Measurements from ENCODE around the gene ZNF777.

Gene ZNF777

GRCh38 chr7:149505551-149505950 lies 44.7 kb upstream of the ZNF777 start:
- Histone ChIP-seq H3K9me3 (ENCODE audit: insufficient read depth, low read length) (peaks cover 23% of the 10 kb centered on the region), H3K79me2 (ENCODE audit: insufficient read depth, low read length) (no peaks in the 10 kb centered on the region), H2AFZ (ENCODE audit: low read depth, low read length, severe bottlenecking) (no peak overlapping the region), H3K4me2 (ENCODE audit: low read depth, low read length, poor library complexity, severe bottlenecking) (no peak overlapping the region), H3K27ac (ENCODE audit: low read depth, low read length) (no peak overlapping the region), H3K9me2 (replicated peaks; ENCODE audit: insufficient read depth, low read length) (no peaks in the 10 kb centered on the region), H3F3A (ENCODE audit: insufficient read depth) (no peaks in the 10 kb centered on the region), H3K27me3 (ENCODE audit: low read length) (no peaks in the 10 kb centered on the region), H3K9ac (ENCODE audit: low read length) (no peak overlapping the region), H3K4me3 (ENCODE audit: insufficient read depth, low read length, poor library complexity, severe bottlenecking) (no peak overlapping the region), H4K20me1 (ENCODE audit: low read depth, low read length) (no peaks in the 10 kb centered on the region), H3K36me3 (ENCODE audit: low read length) (no peaks in the 10 kb centered on the region)
- TF ChIP-seq CTCF (IDR thresholded peaks at IDR 0.05; ENCODE audit: insufficient read depth, low read length, poor library complexity, severe bottlenecking) (no peak), EZH2phosphoT487 (conservative IDR thresholded peaks at IDR 0.05; ENCODE audit: low read length) (no peak)

- no peak overlapping the region for H3K4me2 ChIP-seq (ENCODE audit: low read depth, low read length, poor library complexity, severe bottlenecking)
- H2AFZ ChIP-seq (ENCODE audit: low read depth, low read length, severe bottlenecking) = no peak overlapping the region
Observed at GRCh38 chr7:149501651-149502050, 40.8 kb upstream of the ZNF777 start.

GRCh38 chr7:149500910-149501309 lies 40.0 kb upstream of the ZNF777 start:
- H4K20me1 ChIP-seq (ENCODE audit: low read depth, low read length) = no peaks in the 10 kb centered on the region
- H3K36me3 ChIP-seq (ENCODE audit: low read length) = no peaks in the 10 kb centered on the region
- no peak overlapping the region for H3K4me2 ChIP-seq (ENCODE audit: low read depth, low read length, poor library complexity, severe bottlenecking)
- H3K9me3 ChIP-seq (ENCODE audit: insufficient read depth, low read length) = peaks cover 14% of the 10 kb centered on the region; the same call in 1 of the 2 replicates
- H3K27me3 ChIP-seq (ENCODE audit: low read length) = no peaks in the 10 kb centered on the region
- H3K4me3 ChIP-seq (ENCODE audit: insufficient read depth, low read length, poor library complexity, severe bottlenecking) = no peak overlapping the region
- peaks cover 8% of the 10 kb centered on the region; the same call in 1 of the 2 replicates for H3K79me2 ChIP-seq (ENCODE audit: insufficient read depth, low read length)
- TF ChIP-seq EZH2phosphoT487 (conservative IDR thresholded peaks at IDR 0.05; ENCODE audit: low read length) = no peak
- no peak for TF ChIP-seq CTCF (IDR thresholded peaks at IDR 0.05; ENCODE audit: insufficient read depth, low read length, poor library complexity, severe bottlenecking)
- no peak overlapping the region for H3K27ac ChIP-seq (ENCODE audit: low read depth, low read length)
- no peak overlapping the region for H3K9ac ChIP-seq (ENCODE audit: low read length)
- H3F3A ChIP-seq (ENCODE audit: insufficient read depth) = 0 out of 2 replicates have a peak, but pooled peaks cover 3% of the 10 kb centered on the region
- no peaks in the 10 kb centered on the region for H3K9me2 ChIP-seq (replicated peaks; ENCODE audit: insufficient read depth, low read length)
- H2AFZ ChIP-seq (ENCODE audit: low read depth, low read length, severe bottlenecking) = no peak overlapping the region

More at GRCh38 chr7:149501651-149502050, 40.8 kb upstream of the ZNF777 start:
- Histone ChIP-seq H3F3A (ENCODE audit: insufficient read depth) (0 out of 2 replicates have a peak, but pooled peaks cover 3% of the 10 kb centered on the region), H3K9ac (ENCODE audit: low read length) (no peak overlapping the region), H3K9me3 (ENCODE audit: insufficient read depth, low read length) (peaks cover 14% of the 10 kb centered on the region; the same call in 1 of the 2 replicates), H3K9me2 (replicated peaks; ENCODE audit: insufficient read depth, low read length) (no peaks in the 10 kb centered on the region), H3K4me3 (ENCODE audit: insufficient read depth, low read length, poor library complexity, severe bottlenecking) (no peak overlapping the region), H3K27ac (ENCODE audit: low read depth, low read length) (no peak overlapping the region), H3K36me3 (ENCODE audit: low read length) (no peaks in the 10 kb centered on the region), H4K20me1 (ENCODE audit: low read depth, low read length) (no peaks in the 10 kb centered on the region), H3K79me2 (ENCODE audit: insufficient read depth, low read length) (peaks cover 5% of the 10 kb centered on the region; the same call in 1 of the 2 replicates), H3K27me3 (ENCODE audit: low read length) (no peaks in the 10 kb centered on the region)
- TF ChIP-seq CTCF (IDR thresholded peaks at IDR 0.05; ENCODE audit: insufficient read depth, low read length, poor library complexity, severe bottlenecking) (no peak), EZH2phosphoT487 (conservative IDR thresholded peaks at IDR 0.05; ENCODE audit: low read length) (no peak)

All from SU-DHL-6 (cell line).